HG03039 (cell line): ENCODE results near the gene ISX.
"Not testable (repeated sequence)": the region's sequence is repeated elsewhere in the genome, so short reads cannot be mapped to it uniquely, and the experiment has no call there.

ENCODE experiments used
- ATAC-seq: cut with Tn5 transposase; IDR thresholded peaks from one replicate; pipeline ENCODE4 v1.9.1; 2021; ENCODE audit warnings: mild to moderate bottlenecking, moderate library complexity; ENCODE audit not compliant: unreplicated experiment

Gene ISX

GRCh38 chr22:35065796-35066218, at the start of gene ISX:
Gene ISX (plus strand): TSS chr22:35066158. CDS start chr22:35067088, 930 bp downstream.
- no peak for ATAC-seq

GRCh38 chr22:35016909-35017308, 49.0 kb upstream of the ISX start:
- ATAC-seq, result no peak

GRCh38 chr22:35018995-35019394, 47.0 kb upstream of the ISX start:
- ATAC-seq, result no peak

- no peak for ATAC-seq
These were observed 45.4 kb upstream of the ISX start for GRCh38 chr22:35020517-35020916.

- ATAC-seq, result no peak
These were observed 44.8 kb upstream of the ISX start for GRCh38 chr22:35021161-35021560.

GRCh38 chr22:35022291-35022690, 43.7 kb upstream of the ISX start:
- ATAC-seq, result no peak

GRCh38 chr22:35023692-35024363, 42.1 kb upstream of the ISX start:
- ATAC-seq, result no peak

- ATAC-seq, result no peak
These were observed 41.6 kb upstream of the ISX start for GRCh38 chr22:35024364-35024692.

GRCh38 chr22:35030112-35030511, 35.8 kb upstream of the ISX start:
- ATAC-seq, result not testable (repeated sequence)

- no peak for ATAC-seq
These were observed 33.4 kb upstream of the ISX start for GRCh38 chr22:35032571-35032970.

- ATAC-seq, result no peak
These were observed 32.2 kb upstream of the ISX start for GRCh38 chr22:35033635-35034296.

GRCh38 chr22:35034963-35035362, 31.0 kb upstream of the ISX start:
- no peak for ATAC-seq

GRCh38 chr22:35037089-35037488, 28.9 kb upstream of the ISX start:
- no peak for ATAC-seq

GRCh38 chr22:35039625-35040024, 26.3 kb upstream of the ISX start:
- no peak for ATAC-seq

GRCh38 chr22:35043252-35043933, 22.6 kb upstream of the ISX start:
- ATAC-seq, result no peak

- no peak for ATAC-seq
These were observed 22.0 kb upstream of the ISX start for GRCh38 chr22:35043934-35044319.

- ATAC-seq, result no peak
These were observed 21.2 kb upstream of the ISX start for GRCh38 chr22:35044607-35045390.

GRCh38 chr22:35045451-35045850, 20.5 kb upstream of the ISX start:
- no peak for ATAC-seq

- no peak for ATAC-seq
These were observed 19.1 kb upstream of the ISX start for GRCh38 chr22:35046744-35047462.

GRCh38 chr22:35050038-35050437, 15.9 kb upstream of the ISX start:
- not testable (repeated sequence) for ATAC-seq

GRCh38 chr22:35051013-35051535, 14.9 kb upstream of the ISX start:
- ATAC-seq, result no peak
